ENCODE results near the gene DCUN1D3. TPM values are rescaled to one million over a fixed set of nuclear protein-coding genes. Genes with fewer than 3 reads are reported as not detected.

DCUN1D3 gene, protein sequence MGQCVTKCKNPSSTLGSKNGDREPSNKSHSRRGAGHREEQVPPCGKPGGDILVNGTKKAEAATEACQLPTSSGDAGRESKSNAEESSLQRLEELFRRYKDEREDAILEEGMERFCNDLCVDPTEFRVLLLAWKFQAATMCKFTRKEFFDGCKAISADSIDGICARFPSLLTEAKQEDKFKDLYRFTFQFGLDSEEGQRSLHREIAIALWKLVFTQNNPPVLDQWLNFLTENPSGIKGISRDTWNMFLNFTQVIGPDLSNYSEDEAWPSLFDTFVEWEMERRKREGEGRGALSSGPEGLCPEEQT
- total RNA-seq: 35.7 and 36.6 TPM in 2 replicates

DNA sequence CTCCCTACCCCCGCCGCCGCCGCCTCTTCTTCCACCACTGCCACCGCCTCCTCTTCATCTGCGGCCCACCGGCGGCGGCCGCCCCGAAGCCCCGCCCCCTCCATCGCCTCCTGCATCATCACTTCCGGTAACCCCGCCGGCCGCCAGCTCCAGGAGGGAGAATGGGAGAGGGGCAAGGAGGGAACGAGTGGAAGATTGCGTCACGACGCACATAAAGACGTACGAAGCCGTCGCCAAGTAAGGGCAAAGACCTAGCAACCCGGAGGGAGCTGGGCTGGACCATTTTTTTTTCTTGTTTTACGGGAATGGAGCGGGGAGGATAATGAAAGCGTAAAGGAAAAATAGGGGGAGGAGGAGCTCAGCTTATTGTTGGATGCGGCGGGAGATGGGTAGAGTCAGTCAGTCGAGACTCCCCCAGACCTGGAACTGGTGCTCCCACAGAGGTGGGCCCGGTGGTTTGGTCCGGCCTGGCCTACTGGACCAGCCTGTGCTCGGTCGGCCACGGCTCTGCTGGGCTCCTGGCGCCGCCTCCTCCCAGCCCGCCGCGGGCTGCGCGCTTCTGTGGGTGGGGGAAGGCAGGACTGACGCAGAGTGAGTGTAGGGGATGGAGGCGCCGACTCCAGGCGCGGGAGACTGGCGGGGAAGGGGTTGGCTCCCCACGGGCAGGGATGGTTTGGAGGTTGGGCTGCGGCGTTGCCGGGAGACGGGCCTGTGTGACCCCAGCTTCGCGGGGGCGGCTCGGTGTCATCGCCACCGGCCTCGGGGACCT lies at the start of gene DCUN1D3, which contains the start of gene LYRM1:
TSS of gene DCUN1D3 (minus strand) at position 60 of the 769 bp plus-strand sequence. CDS start 37,820 bp downstream, outside the sequence.
TSS of gene LYRM1 (plus strand) at position 473 of the 769 bp plus-strand sequence. CDS start 14,785 bp downstream, outside the sequence.

DNA sequence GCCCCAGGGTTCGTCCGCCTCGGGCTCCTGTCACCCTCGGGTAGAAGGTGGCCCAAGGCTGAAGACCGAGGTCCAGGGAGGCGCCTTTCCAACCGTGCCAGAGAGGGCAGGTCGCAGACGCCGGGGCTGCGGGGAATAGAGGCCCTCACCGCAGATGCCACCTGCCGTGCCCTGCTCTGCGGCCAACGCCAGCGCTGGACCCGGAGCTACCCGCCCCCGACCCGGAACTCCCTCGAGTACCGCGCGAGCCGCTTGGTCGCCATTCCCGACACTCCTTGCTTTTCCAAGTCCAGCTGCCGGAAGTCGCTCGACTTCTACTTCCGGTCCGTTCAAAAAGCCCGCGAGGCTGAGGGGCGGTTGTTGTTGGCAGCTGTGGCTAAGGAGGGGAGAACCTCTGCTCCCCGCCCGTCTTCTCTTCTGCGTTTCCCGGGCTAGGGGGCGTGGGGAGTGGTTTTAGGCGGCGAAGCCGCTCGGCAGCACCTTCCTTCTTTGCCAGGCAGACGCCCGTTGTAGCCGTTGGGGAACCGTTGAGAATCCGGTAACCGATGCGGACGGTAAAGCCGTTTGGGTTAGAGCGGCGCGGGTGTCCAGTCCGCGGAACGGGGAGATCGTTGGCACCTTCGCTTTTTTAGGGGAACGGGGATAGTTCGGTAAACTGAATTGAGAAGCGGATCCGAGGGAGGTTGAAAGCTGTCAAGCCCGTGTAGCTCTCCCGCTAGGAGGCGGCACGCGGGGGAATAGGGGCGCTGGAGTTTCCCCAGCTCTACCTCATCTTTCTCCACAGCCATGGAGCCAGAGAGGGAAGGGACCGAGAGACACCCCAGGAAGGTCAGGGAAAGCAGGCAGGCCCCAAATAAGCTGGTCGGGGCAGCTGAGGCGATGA lies 93.7 kb downstream of the DCUN1D3 start, which contains the start of the genes ERI2 and REXO5:
TSS of gene ERI2 (minus strand) at position 305 of the 883 bp plus-strand sequence. CDS start at position 263, 42 bp downstream.
TSS of gene REXO5 (plus strand) at position 360 of the 883 bp plus-strand sequence. CDS start at position 787, 427 bp downstream.

Other genes starting within 250 kb of the DCUN1D3 start
- gene ACSM1, start 202.7 kb downstream of the DCUN1D3 start, total RNA-seq: not detected in 2 replicates
- 51.8 and 65.3 TPM in 2 replicates for gene THUMPD1, start 158.5 kb downstream of the DCUN1D3 start, total RNA-seq
- 0.32 and 1.4 TPM in 2 replicates for gene ACSM3, start 136.3 kb downstream of the DCUN1D3 start, total RNA-seq
- gene ERI2, start 93.9 kb downstream of the DCUN1D3 start, total RNA-seq: 11.8 and 12.6 TPM in 2 replicates
- gene REXO5, start 93.8 kb downstream of the DCUN1D3 start, total RNA-seq: 4.1 and 5.8 TPM in 2 replicates
- gene LYRM1, start 413 bp upstream of the DCUN1D3 start, total RNA-seq: 63.9 and 64.9 TPM in 2 replicates